IPS DF 6.9 (cell line): ENCODE data around the gene PRKAR1B.
A peak's percentile ranks its signal among the peaks of the same experiment; 100 is the strongest.

Experiments
- DNase-seq: peaks from one replicate; pipeline ENCODE4 v3.0.0-alpha.2; 2013; ENCODE audit warnings: low read depth, low spot score
- H3K27ac ChIP-seq: one replicate; pipeline ENCODE4 v1.5.1; 2013; ENCODE audit warnings: low read length, control low read depth
- H3K27me3 ChIP-seq: 2 replicates; pipeline ENCODE4 v1.6.1; 2013; ENCODE audit warnings: mild to moderate bottlenecking, low read length; ENCODE audit not compliant: control insufficient read depth, insufficient read depth
- H3K36me3 ChIP-seq: 2 replicates; pipeline ENCODE4 v1.6.1; 2013; ENCODE audit warnings: low read length; ENCODE audit not compliant: control insufficient read depth, insufficient read depth
- H3K4me1 ChIP-seq: 2 replicates; pipeline ENCODE4 v1.6.1; 2013; ENCODE audit warnings: low read length; ENCODE audit not compliant: control insufficient read depth, insufficient read depth
- H3K4me3 ChIP-seq: 2 replicates; pipeline ENCODE4 v1.5.1; 2013; ENCODE audit warnings: mild to moderate bottlenecking, low read length
- H3K9me3 ChIP-seq: 2 replicates; pipeline ENCODE4 v1.6.1; 2013; ENCODE audit warnings: low read length, inconsistent platforms; ENCODE audit not compliant: control insufficient read depth, insufficient read depth
- WGBS: extraction: QIAGEN DNeasy Blood & Tissue Kit; methylation state at CpG from one replicate; pipeline ENCODE4 v1.1.7; 2013; ENCODE audit warnings: mixed read lengths, missing lambda C conversion rate; ENCODE audit not compliant: insufficient read length, insufficient coverage; 5-methylcytosine and 5-hydroxymethylcytosine counted together

Gene PRKAR1B

DNA sequence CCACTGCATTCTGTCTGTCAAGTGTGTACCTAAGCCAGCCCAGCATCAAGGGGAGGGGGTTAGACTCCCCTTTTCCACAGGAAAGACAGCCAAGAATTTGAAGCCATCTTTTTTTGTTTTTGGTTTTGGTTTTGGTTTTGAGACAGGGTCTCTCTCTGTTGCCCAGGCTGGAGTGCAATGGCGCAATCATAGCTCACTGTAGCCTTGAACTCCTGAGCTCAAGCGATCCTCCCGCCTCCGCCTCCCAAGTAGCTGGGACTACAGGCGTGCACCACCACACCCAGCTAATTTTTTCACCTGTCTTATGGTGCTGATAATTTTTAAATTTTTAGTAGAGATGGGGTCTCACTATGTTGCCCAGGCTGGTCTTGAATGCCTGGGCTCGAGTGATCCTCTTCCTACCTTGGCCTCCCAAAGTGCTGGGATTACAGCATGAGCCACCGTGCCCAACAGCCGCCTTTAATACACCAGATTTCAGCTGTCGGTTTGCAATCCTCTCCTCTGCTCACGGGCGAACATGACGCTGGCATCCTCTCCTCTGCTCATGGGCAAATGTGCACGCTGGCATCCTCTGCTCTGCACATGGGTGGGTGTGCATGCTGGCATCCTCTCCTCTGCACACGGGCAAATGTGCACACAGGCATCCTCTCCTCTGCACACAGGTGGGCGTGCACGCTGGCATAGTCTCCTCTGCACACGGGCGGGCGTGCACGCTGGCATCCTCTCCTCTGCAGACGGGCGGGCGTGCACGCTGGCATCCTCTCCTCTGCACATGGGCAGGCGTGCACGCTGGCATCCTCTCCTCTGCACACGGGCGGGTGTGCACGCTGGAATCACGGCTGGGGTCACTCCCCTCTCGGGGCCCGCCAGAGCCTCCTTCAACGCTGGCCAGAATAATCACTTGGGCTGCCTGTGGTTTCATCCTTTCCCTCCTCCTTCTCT, 151.4 kb downstream of the PRKAR1B start:
- Histone ChIP-seq H3K27ac (no peak overlapping the region), H3K4me1 (peaks cover 1% of the 10 kb centered on the region; the same call in 1 of the 2 replicates), H3K4me3 (no peak overlapping the region), H3K9me3 (no peaks in the 10 kb centered on the region), H3K36me3 (peaks cover 10% of the 10 kb centered on the region; the same call in 1 of the 2 replicates), H3K27me3 (no peaks in the 10 kb centered on the region)
- no peak for DNase-seq
- no CpG with 5 or more reads among the region's 33 CpGs for WGBS

DNA sequence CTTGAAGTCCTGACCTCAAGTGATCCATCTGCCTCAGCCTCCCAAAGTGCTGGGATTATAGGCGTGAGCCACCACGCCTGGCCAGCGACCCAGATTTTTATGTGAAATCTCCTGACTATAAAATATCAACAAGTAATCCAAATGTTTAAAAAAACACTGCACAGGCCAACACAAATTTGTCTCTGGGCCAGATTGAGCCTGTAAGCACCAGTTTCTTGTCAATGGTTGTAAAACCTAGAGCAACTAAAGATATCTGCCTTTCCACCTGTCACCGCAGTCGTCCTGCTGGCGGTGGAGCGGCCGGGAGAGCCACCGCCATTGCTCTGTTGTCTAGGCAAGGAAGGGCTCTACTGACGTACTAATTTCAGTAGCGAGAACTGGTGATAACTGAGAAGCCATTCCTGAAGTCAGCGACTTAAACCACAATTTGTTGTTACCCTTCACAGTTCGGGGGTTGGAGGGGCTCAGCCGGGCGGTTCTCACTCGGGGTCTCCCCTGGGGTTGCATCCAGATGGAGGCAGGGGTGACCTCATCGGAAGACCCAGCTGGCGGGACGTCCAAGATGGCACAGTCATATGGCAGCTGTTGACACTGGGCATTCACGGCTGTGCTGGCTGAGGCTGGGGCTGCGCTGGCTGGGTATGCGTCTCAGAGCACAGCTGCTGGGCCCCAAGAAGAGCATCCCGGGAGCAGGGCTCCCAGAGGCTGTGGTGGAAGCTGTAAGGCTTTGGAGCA, 152.3 kb downstream of the PRKAR1B start:
- Histone ChIP-seq H3K4me3 (no peak overlapping the region), H3K27me3 (no peaks in the 10 kb centered on the region), H3K27ac (no peak overlapping the region), H3K36me3 (peaks cover 10% of the 10 kb centered on the region; the same call in 1 of the 2 replicates), H3K9me3 (no peaks in the 10 kb centered on the region), H3K4me1 (peaks cover 1% of the 10 kb centered on the region; the same call in 1 of the 2 replicates)
- no CpG with 5 or more reads among the region's 23 CpGs for WGBS
- no peak for DNase-seq

DNA sequence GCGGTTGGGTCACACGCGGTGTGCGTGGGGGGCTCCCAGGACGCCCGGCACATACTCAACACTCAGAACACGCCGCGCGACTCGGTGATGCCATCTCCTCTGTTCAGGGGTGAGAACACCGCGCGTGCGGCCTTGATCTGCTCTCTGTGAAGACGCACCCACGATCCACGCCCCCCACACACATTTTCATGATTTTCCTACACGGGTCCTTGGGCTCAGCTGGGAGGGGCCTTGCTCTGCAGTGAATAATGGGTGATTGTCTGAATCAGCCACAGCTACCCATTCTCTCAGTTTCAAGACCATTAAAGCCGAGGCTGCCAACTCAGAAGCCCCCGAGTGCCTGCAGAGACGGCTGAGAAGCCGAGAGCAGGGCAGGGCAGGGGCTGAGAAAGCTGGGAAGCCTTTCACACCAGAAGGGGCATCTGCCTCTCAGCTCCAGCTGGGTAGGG, 153.1 kb downstream of the PRKAR1B start:
- DNase-seq, result no peak
- H3K4me3 ChIP-seq, result no peak overlapping the region
- no peaks in the 10 kb centered on the region for H3K27me3 ChIP-seq
- H3K9me3 ChIP-seq, result no peaks in the 10 kb centered on the region
- H3K36me3 ChIP-seq, result peaks cover 6% of the 10 kb centered on the region; the same call in 1 of the 2 replicates
- H3K4me1 ChIP-seq, result peaks cover 1% of the 10 kb centered on the region; the same call in 1 of the 2 replicates
- no peak overlapping the region for H3K27ac ChIP-seq
- WGBS, result no CpG with 5 or more reads among the region's 23 CpGs

DNA sequence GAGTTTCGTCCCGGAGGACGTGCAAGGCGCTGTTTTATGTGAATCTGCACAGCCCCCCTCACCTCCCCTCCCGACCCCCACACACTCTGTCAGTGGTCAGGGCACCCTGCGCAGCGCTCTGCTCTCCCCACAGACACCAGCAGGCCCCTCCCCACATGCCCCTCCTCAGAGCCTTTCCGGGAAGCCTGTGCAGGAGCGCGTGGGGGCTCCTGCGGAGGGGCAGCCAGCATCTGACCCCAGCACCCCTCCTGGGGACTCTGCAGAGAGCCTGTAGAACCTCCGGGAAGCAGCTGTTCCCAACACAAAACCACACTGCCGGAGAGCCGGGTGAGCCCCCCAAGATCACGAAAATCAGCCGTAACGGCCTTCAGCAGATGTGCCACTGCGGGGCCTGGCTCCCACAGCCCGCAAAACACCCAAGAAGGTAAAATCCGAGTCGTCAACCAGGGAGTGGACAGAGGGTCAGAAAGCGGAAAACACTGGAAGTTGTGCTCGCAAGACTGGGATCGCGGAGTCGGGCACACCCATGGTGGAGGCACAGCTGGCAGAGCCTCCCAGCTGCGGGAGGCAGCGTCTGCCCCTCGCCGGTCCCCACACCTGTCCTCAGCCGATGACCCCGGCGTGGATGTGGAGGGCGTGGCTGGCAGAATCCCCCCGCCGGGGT, 153.7 kb downstream of the PRKAR1B start:
- Histone ChIP-seq H3K36me3 (peaks cover 4% of the 10 kb centered on the region; the same call in 1 of the 2 replicates), H3K27me3 (no peaks in the 10 kb centered on the region), H3K9me3 (no peaks in the 10 kb centered on the region), H3K4me1 (peaks cover 1% of the 10 kb centered on the region; the same call in 1 of the 2 replicates), H3K27ac (no peak overlapping the region), H3K4me3 (no peak overlapping the region)
- DNase-seq, result no peak
- WGBS, result no CpG with 5 or more reads among the region's 36 CpGs

GRCh38 chr7:572416-573268, 154.4 kb downstream of the PRKAR1B start:
- Histone ChIP-seq H3K27ac (no peak overlapping the region), H3K4me3 (no peak overlapping the region), H3K4me1 (peaks cover 1% of the 10 kb centered on the region; the same call in 1 of the 2 replicates), H3K27me3 (no peaks in the 10 kb centered on the region), H3K36me3 (no peaks in the 10 kb centered on the region), H3K9me3 (no peaks in the 10 kb centered on the region)
- WGBS, result no CpG with 5 or more reads among the region's 45 CpGs
- peak; percentile 37 for DNase-seq

- no peaks in the 10 kb centered on the region for H3K27me3 ChIP-seq
- no peaks in the 10 kb centered on the region for H3K36me3 ChIP-seq
- no peak for DNase-seq
- H3K4me1 ChIP-seq, result peaks cover 1% of the 10 kb centered on the region; the same call in 1 of the 2 replicates
- WGBS, result no CpG with 5 or more reads among the region's 38 CpGs
- no peaks in the 10 kb centered on the region for H3K9me3 ChIP-seq
- H3K27ac ChIP-seq, result no peak overlapping the region
- H3K4me3 ChIP-seq, result no peak overlapping the region
These were observed 155.2 kb downstream of the PRKAR1B start for GRCh38 chr7:571718-572415.

GRCh38 chr7:571096-571717, 155.9 kb downstream of the PRKAR1B start:
- no CpG with 5 or more reads among the region's 33 CpGs for WGBS
- H3K4me1 ChIP-seq, result peaks cover 1% of the 10 kb centered on the region; the same call in 1 of the 2 replicates

DNA sequence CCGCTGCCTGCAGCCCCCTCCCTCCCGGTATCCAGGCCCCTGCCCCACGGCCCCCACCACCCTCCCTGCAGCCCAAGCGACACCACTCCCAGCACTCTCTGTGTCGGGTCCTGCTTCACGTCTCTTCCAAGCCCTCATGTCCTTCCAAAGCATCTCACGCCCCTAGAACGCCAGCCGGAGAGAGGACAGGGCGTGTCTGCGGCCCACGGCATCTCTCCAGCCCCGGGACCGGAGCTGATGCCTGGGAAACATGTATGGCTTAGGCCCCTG, 156.3 kb downstream of the PRKAR1B start:
- Histone ChIP-seq H3K9me3 (no peaks in the 10 kb centered on the region), H3K4me3 (no peak overlapping the region), H3K4me1 (peaks cover 1% of the 10 kb centered on the region; the same call in 1 of the 2 replicates), H3K36me3 (no peaks in the 10 kb centered on the region), H3K27me3 (no peaks in the 10 kb centered on the region), H3K27ac (no peak overlapping the region)
- DNase-seq, result no peak
- no CpG with 5 or more reads among the region's 14 CpGs for WGBS

More at GRCh38 chr7:571096-571717, 155.9 kb downstream of the PRKAR1B start:
- H3K27ac ChIP-seq, result no peak overlapping the region
- no peak for DNase-seq
- H3K27me3 ChIP-seq, result no peaks in the 10 kb centered on the region
- H3K9me3 ChIP-seq, result no peaks in the 10 kb centered on the region
- H3K36me3 ChIP-seq, result no peaks in the 10 kb centered on the region
- H3K4me3 ChIP-seq, result no peak overlapping the region
